Ishikawa (cell line): ENCODE data around the gene GRIK1.

ENCODE experiments used
- RAD21 ChIP-seq: IDR thresholded peaks from 2 replicates; pipeline ENCODE4 v1.6.1; 2012; ENCODE audit warnings: low read depth
- TAF1 ChIP-seq: IDR thresholded peaks from 2 replicates; pipeline ENCODE4 v1.6.1; 2012; ENCODE audit warnings: low read depth, mild to moderate bottlenecking

- TF ChIP-seq RAD21: no peak
- no peak for TF ChIP-seq TAF1
Observed at GRCh38 chr21:29677326-29677725, 262.5 kb downstream of the GRIK1 start.
